ENCODE data around the gene PIGR. TPM values are rescaled to one million over a fixed set of nuclear protein-coding genes. Genes with fewer than 3 reads are reported as not detected.
"Not testable (repeated sequence)": the region's sequence is repeated elsewhere in the genome, so short reads cannot be mapped to it uniquely, and the experiment has no call there.

Gene PIGR
- total RNA-seq, 1 donor from 2014 or later, result not detected

- no peaks in the 10 kb centered on the region for H3K9me3 Mint-ChIP-seq (ENCODE audit: unreplicated experiment)
- no peak overlapping the region for H3K4me3 Mint-ChIP-seq (ENCODE audit: unreplicated experiment)
- TF ChIP-seq CTCF (IDR thresholded peaks at IDR 0.05; ENCODE audit: unreplicated experiment), result no peak
- no peaks in the 10 kb centered on the region for H3K36me3 Mint-ChIP-seq (ENCODE audit: low read depth, unreplicated experiment)
- no peaks in the 10 kb centered on the region for H3K27me3 Mint-ChIP-seq (ENCODE audit: unreplicated experiment)
- peaks cover 10% of the 10 kb centered on the region for H3K4me1 Mint-ChIP-seq (ENCODE audit: unreplicated experiment)
- DNase-seq (ENCODE audit: low spot score), result no peak
- no peak overlapping the region for H3K27ac Mint-ChIP-seq (ENCODE audit: unreplicated experiment)
Measured at GRCh38 chr1:206924592-206925105, 21.6 kb downstream of the PIGR start.

GRCh38 chr1:206923961-206924557, 22.2 kb downstream of the PIGR start:
- not testable (repeated sequence) for DNase-seq (ENCODE audit: low spot score); H3K36me3 Mint-ChIP-seq (ENCODE audit: low read depth, unreplicated experiment); H3K4me3 Mint-ChIP-seq (ENCODE audit: unreplicated experiment); H3K4me1 Mint-ChIP-seq (ENCODE audit: unreplicated experiment); H3K27me3 Mint-ChIP-seq (ENCODE audit: unreplicated experiment); H3K9me3 Mint-ChIP-seq (ENCODE audit: unreplicated experiment); H3K27ac Mint-ChIP-seq (ENCODE audit: unreplicated experiment)

GRCh38 chr1:206923009-206923960, 23.0 kb downstream of the PIGR start:
- TF ChIP-seq CTCF (IDR thresholded peaks at IDR 0.05; ENCODE audit: unreplicated experiment), result no peak
- H3K27me3 Mint-ChIP-seq (ENCODE audit: unreplicated experiment), result no peaks in the 10 kb centered on the region
- no peaks in the 10 kb centered on the region for H3K9me3 Mint-ChIP-seq (ENCODE audit: unreplicated experiment)
- no peak overlapping the region for H3K4me3 Mint-ChIP-seq (ENCODE audit: unreplicated experiment)
- DNase-seq (ENCODE audit: low spot score), result no peak
- no peak overlapping the region for H3K27ac Mint-ChIP-seq (ENCODE audit: unreplicated experiment)
- peaks cover 10% of the 10 kb centered on the region for H3K4me1 Mint-ChIP-seq (ENCODE audit: unreplicated experiment)
- no peaks in the 10 kb centered on the region for H3K36me3 Mint-ChIP-seq (ENCODE audit: low read depth, unreplicated experiment)

- DNase-seq (ENCODE audit: low spot score), result no peak
- Mint-ChIP-seq H3K27ac (ENCODE audit: unreplicated experiment) (no peak overlapping the region), H3K36me3 (ENCODE audit: low read depth, unreplicated experiment) (no peaks in the 10 kb centered on the region), H3K4me3 (ENCODE audit: unreplicated experiment) (no peak overlapping the region), H3K27me3 (ENCODE audit: unreplicated experiment) (no peaks in the 10 kb centered on the region), H3K4me1 (ENCODE audit: unreplicated experiment) (peaks cover 10% of the 10 kb centered on the region), H3K9me3 (ENCODE audit: unreplicated experiment) (no peaks in the 10 kb centered on the region)
- TF ChIP-seq CTCF (IDR thresholded peaks at IDR 0.05; ENCODE audit: unreplicated experiment), result no peak
Measured at GRCh38 chr1:206922524-206922923, 23.7 kb downstream of the PIGR start.

- H3K27ac Mint-ChIP-seq (ENCODE audit: unreplicated experiment), result no peak within 1 kb of the TSS
- no peak within 1 kb of the TSS for H3K4me3 Mint-ChIP-seq (ENCODE audit: unreplicated experiment)
- TF ChIP-seq CTCF (IDR thresholded peaks at IDR 0.05; ENCODE audit: unreplicated experiment), result no peak
- no peaks in the 10 kb centered on the region for H3K36me3 Mint-ChIP-seq (ENCODE audit: low read depth, unreplicated experiment)
- no peaks in the 10 kb centered on the region for H3K27me3 Mint-ChIP-seq (ENCODE audit: unreplicated experiment)
- DNase-seq (ENCODE audit: low spot score), result no peak
- H3K4me1 Mint-ChIP-seq (ENCODE audit: unreplicated experiment), result peaks cover 10% of the 10 kb centered on the region
- H3K9me3 Mint-ChIP-seq (ENCODE audit: unreplicated experiment), result no peaks in the 10 kb centered on the region
Measured at GRCh38 chr1:206921772-206922265, 24.4 kb downstream of the PIGR start, which contains the start of gene FCMR. TSS of gene FCMR (minus strand) at chr1:206921941. CDS start at chr1:206921854, 87 bp downstream.

All from endothelial cell (in vitro differentiated cells).